Erythroblast (primary cell): Measurements from ENCODE around the gene RANBP17.

ENCODE experiments used
- GATA1 ChIP-seq: IDR thresholded peaks from 2 replicates; pipeline ENCODE4 v1.6.1; 2011; ENCODE audit warnings: low read depth, mild to moderate bottlenecking, control low read depth, low read length, moderate library complexity
- POLR2A ChIP-seq: IDR thresholded peaks from 2 replicates; pipeline ENCODE4 v1.6.1; 2011; ENCODE audit warnings: mild to moderate bottlenecking, low read length

GRCh38 chr5:171310212-171310818 lies 448.5 kb downstream of the RANBP17 start:
- TF ChIP-seq POLR2A = no peak
- TF ChIP-seq GATA1 = no peak
